Stomach (tissue), 4 donors: ENCODE results near the gene BHMT.

Source experiments
- POLR2A ChIP-seq, 4 donors: fragments of 450-650 bp; IDR thresholded peaks; one replicate each; pipeline ENCODE4 v1.6.1; 2016; ENCODE audit warnings: antibody characterized with exemption in 4 of 4, control low read depth in 2 of 4, mild to moderate bottlenecking in 1 of 4, moderate library complexity in 1 of 4
- POLR2AphosphoS5 ChIP-seq, 3 donors: sonication (generic); formaldehyde crosslinking; IDR thresholded peaks; one replicate each; pipeline ENCODE4 v1.6.1; 2016; ENCODE audit warnings: antibody characterized with exemption in 3 of 3
- TF ChIP-seq, protein P1 (sequence below), 7 experiments: fragments of 450-650 bp in 4 of 7; fragments of 200-600 bp in 3 of 7; sonication (generic) in 3 of 7; IDR thresholded peaks; one replicate each; pipeline ENCODE4 v1.5.1; 2016 to 2019; ENCODE audit warnings: antibody characterized with exemption in 7 of 7, control low read depth in 2 of 7, mild to moderate bottlenecking in 1 of 7

GRCh38 chr5:79120221-79120620, 8.6 kb downstream of the BHMT start:
- TF ChIP-seq, protein P1, sequence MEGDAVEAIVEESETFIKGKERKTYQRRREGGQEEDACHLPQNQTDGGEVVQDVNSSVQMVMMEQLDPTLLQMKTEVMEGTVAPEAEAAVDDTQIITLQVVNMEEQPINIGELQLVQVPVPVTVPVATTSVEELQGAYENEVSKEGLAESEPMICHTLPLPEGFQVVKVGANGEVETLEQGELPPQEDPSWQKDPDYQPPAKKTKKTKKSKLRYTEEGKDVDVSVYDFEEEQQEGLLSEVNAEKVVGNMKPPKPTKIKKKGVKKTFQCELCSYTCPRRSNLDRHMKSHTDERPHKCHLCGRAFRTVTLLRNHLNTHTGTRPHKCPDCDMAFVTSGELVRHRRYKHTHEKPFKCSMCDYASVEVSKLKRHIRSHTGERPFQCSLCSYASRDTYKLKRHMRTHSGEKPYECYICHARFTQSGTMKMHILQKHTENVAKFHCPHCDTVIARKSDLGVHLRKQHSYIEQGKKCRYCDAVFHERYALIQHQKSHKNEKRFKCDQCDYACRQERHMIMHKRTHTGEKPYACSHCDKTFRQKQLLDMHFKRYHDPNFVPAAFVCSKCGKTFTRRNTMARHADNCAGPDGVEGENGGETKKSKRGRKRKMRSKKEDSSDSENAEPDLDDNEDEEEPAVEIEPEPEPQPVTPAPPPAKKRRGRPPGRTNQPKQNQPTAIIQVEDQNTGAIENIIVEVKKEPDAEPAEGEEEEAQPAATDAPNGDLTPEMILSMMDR (IDR thresholded peaks at IDR 0.05) = no peak
- TF ChIP-seq POLR2A (IDR thresholded peaks at IDR 0.05) (no peak), POLR2AphosphoS5 (IDR thresholded peaks at IDR 0.05) (no peak)
